Tongue (tissue), 2 donors: Measurements from ENCODE around the gene C8G. TPM values are rescaled to one million over a fixed set of nuclear protein-coding genes. Genes with fewer than 3 reads are reported as not detected.
A peak's percentile ranks its signal among the peaks of the same experiment; 100 is the strongest.

Source experiments
- DNase-seq: peaks from one replicate; pipeline ENCODE4 v3.0.0-alpha.2; 2015
- total RNA-seq: library from RNA; depleted of rRNA; stranded (reverse); fragments of >200 nt; gene quantifications from one replicate; pipeline ENCODE4 v1.2.3, GENCODE V29; 2014

The C8G gene
- total RNA-seq, 1 donor from 2014 or later = 1.4 TPM

DNA sequence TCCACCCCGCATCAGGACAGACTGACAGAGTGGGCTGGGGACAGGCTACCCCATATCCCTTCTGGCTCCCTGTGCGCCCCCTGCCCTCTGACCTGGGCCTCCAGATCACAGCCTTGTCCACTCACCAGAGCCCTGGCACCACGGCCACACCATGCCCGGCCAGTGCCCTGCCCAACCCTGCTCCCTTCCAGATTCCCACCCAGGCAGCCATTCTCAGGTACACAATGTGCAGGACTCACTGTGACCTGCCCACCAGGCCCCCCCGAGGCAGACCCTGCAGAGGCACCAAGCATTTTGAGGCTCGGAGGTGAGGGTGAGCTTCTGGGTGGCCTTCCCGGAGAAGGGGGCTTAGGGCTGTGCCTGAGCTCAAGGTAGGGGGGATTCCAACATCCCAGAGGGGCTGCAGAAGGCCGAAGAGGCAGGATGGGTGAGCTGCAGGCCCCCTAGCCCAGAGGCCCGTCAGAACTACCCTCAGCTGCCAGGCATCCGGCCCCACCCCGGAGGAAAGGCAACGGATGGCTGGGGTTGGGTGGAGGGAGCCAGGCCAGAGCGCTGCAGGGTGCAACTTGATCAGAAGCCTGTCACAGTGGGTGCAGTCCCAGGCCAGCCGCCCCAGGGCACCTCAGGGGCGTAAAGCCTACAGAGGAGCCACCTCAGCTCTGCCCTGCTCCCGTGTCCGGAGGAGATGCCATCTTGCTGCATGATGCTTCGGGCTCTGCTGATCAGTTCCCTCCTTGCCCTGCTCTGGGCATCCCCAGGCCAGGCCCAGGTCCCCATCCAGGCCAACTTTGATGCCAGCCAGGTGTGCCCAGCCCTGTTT lies 37.4 kb downstream of the C8G start, which contains the start of gene LCNL1:
Gene LCNL1 (plus strand): TSS at position 762 of the 820 bp plus-strand sequence. CDS start 594 bp downstream, outside the sequence.
- DNase-seq = no peak

DNA sequence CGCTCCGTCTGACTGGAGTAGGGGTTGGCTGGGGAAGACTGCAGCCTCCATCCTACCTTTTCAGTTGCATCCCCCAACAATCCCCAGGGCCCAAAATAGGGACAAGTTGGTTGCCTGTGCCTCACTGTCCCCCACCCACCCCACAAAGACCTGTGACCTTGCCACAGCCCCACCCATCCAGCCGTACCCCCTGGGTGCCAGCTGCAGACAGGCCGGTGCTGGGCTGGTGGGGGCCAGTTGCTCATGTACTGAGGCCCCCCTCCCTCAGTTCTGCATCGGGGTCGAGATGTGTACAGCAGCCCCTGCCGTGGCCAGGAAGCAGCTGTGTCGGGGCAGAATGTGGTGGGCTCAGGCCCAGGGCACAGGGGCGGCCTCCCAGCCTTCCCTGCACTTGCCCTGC lies 38.1 kb downstream of the C8G start:
- no peak for DNase-seq

DNA sequence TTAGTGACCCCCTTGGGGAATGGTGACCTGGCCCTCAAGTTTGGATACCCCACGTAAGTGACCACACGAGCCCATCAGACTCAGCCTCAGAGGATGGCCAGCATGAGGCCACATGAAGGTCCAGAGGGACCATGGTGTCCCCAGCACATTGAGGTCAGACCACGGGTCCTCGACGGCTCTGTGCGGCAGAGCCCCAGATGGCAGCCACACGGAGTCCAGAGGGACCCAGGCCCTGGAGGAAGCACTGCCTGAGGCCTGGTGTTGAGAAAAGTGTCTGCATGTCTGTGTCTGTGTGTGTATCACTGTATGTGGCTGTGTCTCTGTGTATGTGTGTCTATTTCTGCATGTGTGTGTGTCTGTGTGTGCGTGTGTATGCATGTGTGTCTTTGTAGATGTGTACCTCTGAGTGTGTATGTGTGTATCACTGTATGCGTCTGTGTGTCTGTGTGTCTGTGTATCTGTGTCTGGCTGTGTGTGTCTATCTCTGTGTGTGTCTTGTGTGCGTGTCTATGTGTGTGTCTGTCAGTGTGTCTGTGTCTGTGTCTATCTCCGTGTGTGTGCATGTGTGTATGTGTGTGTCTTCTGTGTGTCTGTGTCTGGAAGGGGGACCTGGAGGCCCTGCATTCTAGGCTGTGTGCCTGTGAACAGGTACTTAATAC lies 38.7 kb downstream of the C8G start:
- no peak for DNase-seq

DNA sequence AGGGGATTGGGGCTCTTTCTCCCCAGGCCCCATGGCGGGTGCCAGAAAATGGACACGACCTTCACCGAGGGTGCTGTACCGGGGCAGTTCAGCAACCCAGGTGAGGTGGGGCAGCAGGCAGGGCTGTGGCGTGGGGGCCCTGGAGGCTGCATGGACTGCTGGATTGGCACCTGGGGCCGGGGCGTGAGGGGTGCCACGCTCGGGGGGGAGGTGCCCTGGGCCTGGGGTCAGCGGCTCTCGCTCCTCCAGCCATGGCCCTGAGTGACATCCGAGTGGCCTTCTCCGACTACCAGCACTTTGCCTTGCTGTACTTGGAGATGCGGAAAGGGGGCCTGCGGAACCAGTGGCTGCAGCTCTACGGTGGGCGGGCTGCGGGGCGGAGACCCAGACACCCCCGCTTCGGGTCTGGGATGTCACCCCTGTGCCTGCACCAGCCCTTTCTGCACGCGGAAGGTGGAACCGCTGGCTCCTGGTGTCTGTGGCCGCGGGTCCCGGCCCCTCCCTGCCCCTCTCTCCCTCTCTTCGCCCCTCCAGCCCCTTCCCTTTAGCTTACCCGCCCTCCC lies 39.5 kb downstream of the C8G start:
- DNase-seq = no peak

DNA sequence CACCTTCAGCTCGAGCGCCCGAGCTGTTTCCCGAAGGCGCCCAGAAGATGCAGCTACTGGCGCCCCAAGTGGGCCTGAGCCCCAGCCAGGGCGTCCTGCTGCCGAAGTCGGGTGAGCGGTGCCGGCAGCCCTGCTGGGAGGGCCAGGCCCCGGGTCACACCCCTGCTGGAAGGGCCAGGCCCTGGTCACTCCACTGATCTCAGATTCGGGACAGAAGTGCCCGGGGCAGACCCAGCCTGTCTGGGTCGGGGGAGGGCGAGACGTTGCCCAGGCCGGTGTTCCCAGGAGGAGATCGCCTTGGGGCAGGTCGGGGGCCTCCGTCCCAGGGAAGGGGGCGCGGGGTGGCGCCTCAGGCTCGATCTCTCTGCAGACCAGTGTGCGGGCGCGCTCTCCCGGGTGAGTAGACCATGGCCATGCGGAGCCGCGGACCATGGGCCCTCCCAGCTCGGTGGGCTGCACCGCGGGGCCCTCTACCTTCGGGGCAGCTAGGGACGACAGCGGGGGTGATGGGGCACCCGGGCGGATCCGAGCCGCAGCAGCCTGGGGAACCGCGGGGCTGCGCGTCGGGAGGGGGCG lies 40.1 kb downstream of the C8G start:
- DNase-seq = no peak

DNA sequence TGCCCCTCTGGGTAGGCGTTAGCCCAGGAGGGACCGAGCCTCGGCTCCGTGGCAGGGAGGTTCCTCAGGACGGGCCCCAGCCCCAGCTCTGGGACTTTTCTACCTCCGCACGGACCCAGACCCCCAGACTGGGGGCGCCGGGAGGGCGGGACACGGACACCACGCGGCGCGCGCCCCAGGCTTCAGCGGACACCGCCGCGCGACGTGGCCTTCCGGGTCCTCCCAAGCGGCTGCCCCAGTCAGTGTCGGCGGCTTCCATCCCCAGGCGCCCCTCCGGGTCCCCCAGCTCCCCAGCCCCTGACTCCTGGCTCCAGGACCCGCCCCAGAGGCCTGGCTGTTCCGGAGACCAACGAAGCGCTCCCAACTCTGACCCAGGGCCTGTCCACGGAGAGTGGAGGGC lies 40.8 kb downstream of the C8G start:
- DNase-seq = no peak

DNA sequence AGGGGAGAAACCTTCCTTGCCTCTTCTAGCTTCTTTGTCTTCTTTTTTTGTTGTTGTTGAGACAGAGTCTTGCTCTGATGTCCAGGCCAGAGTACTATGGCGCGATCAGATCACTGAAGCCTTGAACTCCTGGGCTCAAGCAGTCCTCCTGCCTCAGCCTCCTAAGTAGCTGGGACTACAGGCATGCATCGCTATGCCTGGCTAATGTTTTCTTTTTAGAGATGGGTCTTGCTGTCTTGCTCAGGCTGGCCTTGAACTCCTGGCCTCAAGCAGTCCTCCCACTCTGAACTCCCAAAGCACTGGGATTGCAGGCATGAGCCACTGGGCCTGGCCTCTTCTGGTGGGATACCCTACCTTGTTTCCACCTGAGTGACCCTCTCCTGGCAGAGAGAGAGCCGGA lies 43.8 kb downstream of the C8G start:
- no peak for DNase-seq

DNA sequence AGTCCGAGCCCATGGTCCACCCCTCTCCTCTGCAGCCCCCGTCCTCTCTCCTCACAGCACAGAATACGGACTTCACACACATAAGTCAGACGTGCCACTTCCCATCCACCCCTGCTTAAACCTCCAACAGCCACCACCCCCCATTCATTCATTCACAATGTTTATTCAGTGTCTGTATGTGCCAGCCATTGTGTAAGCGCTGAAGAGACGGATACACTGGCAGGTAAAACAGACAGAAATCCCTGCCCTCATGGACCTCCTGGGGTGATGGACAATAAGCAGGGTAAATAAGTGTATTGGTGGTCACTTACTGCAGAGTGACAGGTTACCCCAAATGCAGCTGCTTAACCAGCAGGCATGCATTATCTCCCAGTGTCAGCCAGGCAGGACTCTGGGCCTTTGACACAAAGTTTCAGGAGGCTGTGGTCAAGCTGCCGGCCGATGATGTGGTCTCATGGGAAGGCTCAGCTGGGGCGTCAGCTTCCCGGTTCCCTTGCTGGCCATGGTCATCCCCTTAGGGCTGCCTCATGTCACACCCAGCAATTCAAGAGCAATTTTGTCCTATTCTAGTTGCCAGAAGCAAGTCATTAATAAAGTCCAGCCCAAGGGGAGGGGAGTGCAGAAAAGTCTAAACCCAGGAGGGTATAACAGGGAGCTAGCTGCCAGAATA lies 45.3 kb downstream of the C8G start:
- DNase-seq = no peak

DNA sequence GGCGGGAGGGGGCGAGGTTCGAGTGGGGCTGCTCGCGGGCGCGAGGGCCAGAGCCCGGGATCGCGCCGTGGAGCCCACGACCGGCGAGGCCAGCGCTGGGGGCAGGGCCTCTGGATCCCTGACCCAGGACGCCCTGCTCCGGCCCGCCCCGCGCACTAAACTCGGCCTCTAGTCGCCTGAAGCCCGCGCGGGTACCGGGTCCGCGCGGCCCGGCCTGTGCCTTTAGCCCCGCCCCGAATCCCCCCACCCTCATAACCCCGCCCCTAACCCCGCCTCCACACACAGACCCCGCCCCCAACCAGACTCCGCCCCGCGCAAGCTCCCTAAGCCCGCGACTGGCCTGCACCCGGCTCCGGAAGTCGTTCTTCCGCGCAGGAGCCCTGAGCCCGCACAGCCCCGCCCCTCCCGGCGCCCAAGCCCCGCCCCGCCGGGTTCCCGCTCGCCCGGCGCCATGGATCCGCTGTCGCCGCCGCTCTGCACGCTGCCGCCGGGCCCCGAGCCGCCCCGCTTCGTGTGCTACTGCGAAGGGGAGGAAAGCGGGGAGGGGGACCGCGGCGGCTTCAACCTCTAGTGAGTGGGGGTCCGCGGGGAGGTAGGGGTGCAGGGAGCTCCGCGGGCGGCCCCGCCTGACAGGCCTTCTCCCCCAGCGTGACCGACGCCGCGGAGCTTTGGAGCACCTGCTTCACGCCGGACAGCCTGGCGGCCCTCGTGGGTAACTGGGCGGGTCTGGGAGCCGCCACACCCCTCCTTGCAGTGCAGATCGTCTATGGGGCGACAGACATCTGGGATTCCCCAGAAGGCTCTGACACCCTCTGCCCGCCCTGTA lies 47.2 kb downstream of the C8G start, which contains the start of gene PAXX:
Gene PAXX (plus strand): TSS at position 430 of the 826 bp plus-strand sequence. CDS start 22 bp downstream, at position 452.
- peak; percentile 95 for DNase-seq

DNA sequence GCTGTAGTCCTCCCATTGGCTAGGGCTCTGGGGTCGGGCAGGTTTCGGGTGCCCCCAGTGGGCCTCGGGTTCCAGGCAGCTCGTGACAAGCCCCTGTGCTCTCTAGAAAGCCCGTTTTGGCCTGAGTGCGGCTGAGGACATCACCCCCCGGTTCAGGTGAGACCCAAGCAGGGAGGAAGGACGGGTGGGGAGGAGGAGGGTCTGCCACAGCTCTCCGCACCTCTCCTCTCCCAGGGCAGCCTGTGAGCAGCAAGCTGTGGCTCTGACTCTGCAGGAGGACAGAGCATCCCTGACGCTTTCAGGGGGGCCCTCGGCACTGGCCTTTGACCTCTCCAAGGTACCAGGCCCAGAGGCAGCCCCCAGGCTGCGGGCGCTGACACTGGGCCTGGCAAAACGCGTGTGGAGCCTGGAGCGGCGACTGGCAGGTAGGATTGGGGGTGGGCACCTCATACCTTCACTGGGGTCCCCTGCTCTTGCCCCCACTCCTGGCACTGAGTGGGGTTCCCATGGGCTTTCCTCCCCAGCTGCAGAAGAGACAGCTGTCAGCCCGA lies 47.9 kb downstream of the C8G start:
- no peak for DNase-seq

DNA sequence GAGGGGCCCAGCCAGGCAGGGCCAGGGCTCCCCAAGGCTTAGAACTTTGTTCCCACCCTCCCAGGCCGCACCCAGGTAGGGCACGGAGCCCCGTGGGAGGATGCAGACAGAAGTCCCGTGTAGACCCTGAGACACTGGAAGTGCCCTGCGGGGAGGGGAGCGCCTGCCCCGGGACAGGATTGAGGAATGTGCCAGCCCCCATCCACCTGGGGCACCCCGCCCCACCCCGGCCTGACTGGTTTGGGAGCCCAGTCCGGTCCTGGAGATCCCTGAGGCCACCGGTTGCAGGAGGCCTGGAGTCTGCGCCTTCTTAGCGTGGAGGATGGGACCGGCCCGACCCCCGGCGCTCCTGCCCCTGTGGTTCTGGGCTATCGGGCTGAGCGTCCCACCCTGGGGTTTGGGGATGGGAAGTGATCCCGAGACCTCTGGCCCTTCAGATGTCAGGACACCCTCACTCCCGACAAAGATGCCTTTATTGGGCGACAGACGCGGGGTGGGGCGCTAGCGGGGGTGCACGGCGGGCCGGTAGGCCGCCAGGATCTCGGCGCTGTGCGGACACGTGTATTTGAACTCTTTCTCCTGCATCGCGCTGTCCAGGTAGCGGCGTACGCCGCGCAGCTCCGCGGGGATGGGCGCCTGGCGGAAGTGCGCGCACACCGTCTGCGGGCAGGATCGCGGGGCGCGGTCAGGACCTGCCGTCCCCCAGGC lies 49.3 kb downstream of the C8G start:
- DNase-seq = no peak

DNA sequence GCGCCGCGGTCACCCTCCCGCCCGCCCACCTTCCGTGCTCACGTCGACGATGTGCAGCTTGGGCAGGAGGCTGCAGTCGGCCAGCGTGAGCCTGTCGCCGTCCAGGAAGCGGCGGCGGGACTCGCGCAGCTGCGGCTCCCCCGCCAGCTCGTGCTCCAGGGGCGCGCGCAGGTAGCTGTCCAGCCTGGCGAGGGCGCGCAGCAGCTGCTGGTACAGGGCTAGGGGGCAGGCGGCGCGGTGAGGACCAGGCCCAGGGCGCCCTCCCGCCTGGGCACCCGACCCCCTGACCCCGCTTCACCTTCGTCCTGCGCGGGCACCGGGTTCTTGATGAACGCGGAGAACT lies 49.8 kb downstream of the C8G start:
- peak; percentile 28 for DNase-seq

DNA sequence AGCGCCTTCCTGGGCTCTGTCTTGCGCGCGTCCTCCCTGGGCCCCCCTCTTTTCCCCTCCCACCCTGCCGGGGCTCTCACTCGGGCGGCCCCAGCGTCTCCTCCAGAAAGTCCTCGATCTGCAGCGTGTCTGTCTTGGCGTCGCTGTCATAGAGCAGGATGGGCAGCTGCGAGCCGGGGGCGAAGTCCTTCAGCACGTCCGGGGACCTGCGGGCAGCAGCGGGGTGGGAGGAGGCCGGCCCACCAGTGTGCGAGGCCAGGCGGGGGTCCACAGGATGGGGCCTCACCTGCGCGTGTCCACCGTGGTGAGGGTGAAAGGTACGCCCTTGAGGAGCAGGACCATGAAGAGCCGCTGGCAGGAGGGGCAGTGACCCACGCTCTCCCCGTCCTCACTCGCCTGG lies 50.3 kb downstream of the C8G start:
- peak; percentile 39 for DNase-seq

DNA sequence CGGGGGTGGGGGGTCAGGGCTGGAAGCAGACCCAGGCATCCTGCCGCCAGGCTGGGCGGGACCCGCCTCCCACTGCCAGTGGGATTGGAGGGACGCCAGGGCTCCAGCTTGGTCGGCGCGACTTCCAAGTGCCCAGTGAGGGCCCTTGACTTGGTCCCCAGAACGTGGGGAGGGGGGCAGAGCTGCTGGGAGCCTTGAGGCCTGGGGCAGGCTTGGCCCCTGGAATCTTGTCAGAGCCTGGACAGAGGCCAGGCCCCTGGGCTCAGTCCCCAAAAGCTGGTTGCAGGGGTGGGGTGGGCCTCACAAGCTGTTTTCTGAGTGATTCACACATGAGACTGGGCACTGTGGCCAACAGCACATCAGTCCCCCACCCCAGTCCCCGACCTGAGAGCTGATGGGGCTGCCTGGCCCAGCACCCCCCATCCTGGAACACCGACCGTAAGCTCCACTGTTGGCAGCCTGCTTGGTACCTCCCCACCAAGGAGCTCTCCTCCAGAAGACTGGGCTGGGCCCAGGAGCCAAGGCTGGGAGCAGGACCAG lies 50.8 kb downstream of the C8G start:
- peak; percentile 45 for DNase-seq

Other genes with a start within 250 kb of the C8G start
- gene DIPK1B, start 232.7 kb upstream of the C8G start, total RNA-seq = 18.3 TPM
- not detected for gene LCN10, start 202.3 kb upstream of the C8G start, total RNA-seq
- not detected for gene LCN6, start 196.7 kb upstream of the C8G start, total RNA-seq
- 2.1 TPM for gene LCN8, start 187.0 kb upstream of the C8G start, total RNA-seq
- gene LCN15, start 180.7 kb upstream of the C8G start, total RNA-seq = not detected
- 50.2 TPM for gene TMEM141, start 153.9 kb upstream of the C8G start, total RNA-seq
- not detected for gene CCDC183, start 148.9 kb upstream of the C8G start, total RNA-seq
- 55.0 TPM for gene RABL6, start 137.3 kb upstream of the C8G start, total RNA-seq
- 2.2 TPM for gene AJM1, start 102.8 kb upstream of the C8G start, total RNA-seq
- 54.4 TPM for gene PHPT1, start 95.8 kb upstream of the C8G start, total RNA-seq
- gene MAMDC4, start 92.9 kb upstream of the C8G start, total RNA-seq = 3.8 TPM
- 221 TPM for gene EDF1, start 78.9 kb upstream of the C8G start, total RNA-seq
- gene TRAF2, start 58.7 kb upstream of the C8G start, total RNA-seq = 16.1 TPM
- gene FBXW5, start 505 bp upstream of the C8G start, total RNA-seq = 95.9 TPM
- 0.82 TPM for gene LCN12, start 7.0 kb downstream of the C8G start, total RNA-seq
- gene PTGDS, start 32.3 kb downstream of the C8G start, total RNA-seq = 10.2 TPM
- 0.31 TPM for gene LCNL1, start 37.8 kb downstream of the C8G start, total RNA-seq
- 21.7 TPM for gene PAXX, start 47.2 kb downstream of the C8G start, total RNA-seq
- 4.9 TPM for gene CLIC3, start 51.3 kb downstream of the C8G start, total RNA-seq
- 16.6 TPM for gene ABCA2, start 83.0 kb downstream of the C8G start, total RNA-seq
- gene FUT7, start 86.8 kb downstream of the C8G start, total RNA-seq = 0.10 TPM
- gene NPDC1, start 100.9 kb downstream of the C8G start, total RNA-seq = 27.0 TPM
- 7.3 TPM for gene ENTPD2, start 108.8 kb downstream of the C8G start, total RNA-seq
- 5.6 TPM for gene SAPCD2, start 125.3 kb downstream of the C8G start, total RNA-seq
- gene UAP1L1, start 132.3 kb downstream of the C8G start, total RNA-seq = 3.2 TPM
- 59.5 TPM for gene MAN1B1, start 141.7 kb downstream of the C8G start, total RNA-seq
- 22.8 TPM for gene DPP7, start 169.5 kb downstream of the C8G start, total RNA-seq
- 1.1 TPM for gene GRIN1, start 193.9 kb downstream of the C8G start, total RNA-seq
- gene LRRC26, start 224.8 kb downstream of the C8G start, total RNA-seq = 18.9 TPM
- not detected for gene TMEM210, start 226.8 kb downstream of the C8G start, total RNA-seq
- gene ANAPC2, start 243.3 kb downstream of the C8G start, total RNA-seq = 29.8 TPM
- 57.3 TPM for gene SSNA1, start 243.4 kb downstream of the C8G start, total RNA-seq